Measurements from ENCODE around the gene STXBP4. TPM values are rescaled to one million over a fixed set of nuclear protein-coding genes. Genes with fewer than 3 reads are reported as not detected.

The STXBP4 gene
- total RNA-seq, 1 experiment from 2014 or later = 16.5 TPM

DNA sequence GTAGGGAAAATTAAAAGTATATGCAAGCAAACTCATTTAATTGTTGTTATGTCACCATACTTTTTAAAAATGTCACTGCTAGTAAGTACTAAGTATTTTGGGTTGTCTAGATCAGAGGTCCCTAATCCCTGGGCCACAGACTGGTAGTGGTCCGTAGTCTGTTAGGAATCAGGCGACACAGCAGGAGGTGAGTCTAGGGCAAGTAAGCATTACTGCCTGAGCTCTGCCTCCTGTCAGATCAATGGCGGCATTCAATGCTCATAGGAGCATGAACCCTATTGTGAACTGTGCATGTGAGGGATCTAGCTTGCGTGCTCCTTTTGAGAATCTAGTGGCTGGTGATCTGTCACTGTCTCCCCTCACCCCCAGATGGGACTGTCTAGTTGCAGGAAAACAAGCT, 21.6 kb downstream of the STXBP4 start:
- Histone ChIP-seq H2BK20ac (ENCODE audit: low read depth, low read length, poor library complexity, severe bottlenecking) (no peak overlapping the region), H3K27ac (ENCODE audit: insufficient read length, low read depth, low read length) (no peak overlapping the region), H3K14ac (ENCODE audit: insufficient read depth, low read length) (no peak overlapping the region), H3K9me3 (ENCODE audit: control insufficient read depth, low read depth, low read length) (no peaks in the 10 kb centered on the region), H4K8ac (replicated peaks; ENCODE audit: insufficient read length, low read depth, low read length) (no peak overlapping the region), H2AFZ (ENCODE audit: low read length) (no peak overlapping the region), H2BK5ac (ENCODE audit: insufficient read length, low read length) (no peak overlapping the region), H3K56ac (ENCODE audit: insufficient read length, low read depth, low read length) (no peak overlapping the region), H4K20me1 (ENCODE audit: control insufficient read depth, insufficient read depth, insufficient read length) (no peaks in the 10 kb centered on the region), H4K91ac (ENCODE audit: insufficient read length, low read depth, low read length) (no peak overlapping the region), H3K4me1 (ENCODE audit: insufficient read depth, low read length) (no peaks in the 10 kb centered on the region), H3K23me2 (ENCODE audit: insufficient read length, low read depth, low read length, poor library complexity, severe bottlenecking) (no peaks in the 10 kb centered on the region), H3K4me2 (ENCODE audit: insufficient read depth, insufficient read length, low read length) (no peak overlapping the region), H2BK12ac (ENCODE audit: insufficient read length, low read depth, low read length) (no peak overlapping the region), H2AK5ac (ENCODE audit: insufficient read length, low read length) (no peak overlapping the region), H3K23ac (ENCODE audit: insufficient read length, low read depth, low read length) (no peak overlapping the region), H2BK120ac (ENCODE audit: low read depth, low read length, poor library complexity, severe bottlenecking) (no peak overlapping the region), H3K9ac (ENCODE audit: extremely low read depth, insufficient read length, low read length) (no peak overlapping the region), H3K18ac (ENCODE audit: insufficient read length, low read depth, low read length) (no peak overlapping the region), H2BK15ac (ENCODE audit: low read depth, low read length) (no peak overlapping the region), H3K79me1 (ENCODE audit: insufficient read depth, low read depth, low read length, poor library complexity, severe bottlenecking) (no peaks in the 10 kb centered on the region), H3K27me3 (ENCODE audit: insufficient read depth, low read length) (no peaks in the 10 kb centered on the region), H4K5ac (ENCODE audit: insufficient read length, low read depth, low read length) (no peak overlapping the region), H3K4ac (ENCODE audit: low read depth, low read length) (no peak overlapping the region), H3T11ph (ENCODE audit: low read length) (no peak overlapping the region), H3K79me2 (ENCODE audit: insufficient read depth, low read length) (no peaks in the 10 kb centered on the region)
- H3K36me3 Mint-ChIP-seq (ENCODE audit: insufficient read depth in 1 of 3, low read depth in 3 of 3) = peaks cover 0 to 2% (median 0%) of the 10 kb centered on the region in 3 experiments; a peak in 2 of 7 replicates
- H3K4me1 Mint-ChIP-seq = no peaks in the 10 kb centered on the region
- no peaks in the 10 kb centered on the region for H3K9me3 Mint-ChIP-seq
- H3K27me3 Mint-ChIP-seq (ENCODE audit: low read depth) = no peaks in the 10 kb centered on the region
- peak overlapping the region in 1 of 3 experiments; percentile 48; a peak in 1 of 7 replicates for H3K27ac Mint-ChIP-seq
- TF ChIP-seq, protein P1, sequence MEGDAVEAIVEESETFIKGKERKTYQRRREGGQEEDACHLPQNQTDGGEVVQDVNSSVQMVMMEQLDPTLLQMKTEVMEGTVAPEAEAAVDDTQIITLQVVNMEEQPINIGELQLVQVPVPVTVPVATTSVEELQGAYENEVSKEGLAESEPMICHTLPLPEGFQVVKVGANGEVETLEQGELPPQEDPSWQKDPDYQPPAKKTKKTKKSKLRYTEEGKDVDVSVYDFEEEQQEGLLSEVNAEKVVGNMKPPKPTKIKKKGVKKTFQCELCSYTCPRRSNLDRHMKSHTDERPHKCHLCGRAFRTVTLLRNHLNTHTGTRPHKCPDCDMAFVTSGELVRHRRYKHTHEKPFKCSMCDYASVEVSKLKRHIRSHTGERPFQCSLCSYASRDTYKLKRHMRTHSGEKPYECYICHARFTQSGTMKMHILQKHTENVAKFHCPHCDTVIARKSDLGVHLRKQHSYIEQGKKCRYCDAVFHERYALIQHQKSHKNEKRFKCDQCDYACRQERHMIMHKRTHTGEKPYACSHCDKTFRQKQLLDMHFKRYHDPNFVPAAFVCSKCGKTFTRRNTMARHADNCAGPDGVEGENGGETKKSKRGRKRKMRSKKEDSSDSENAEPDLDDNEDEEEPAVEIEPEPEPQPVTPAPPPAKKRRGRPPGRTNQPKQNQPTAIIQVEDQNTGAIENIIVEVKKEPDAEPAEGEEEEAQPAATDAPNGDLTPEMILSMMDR (conservative IDR thresholded peaks at IDR 0.05) = no peak
- WGBS (ENCODE audit: extremely low coverage, insufficient read length, low lambda C conversion rate) = no CpG with 5 or more reads among the region's 4 CpGs
- DNase-seq = no peak
- H3K4me3 Mint-ChIP-seq = no peak overlapping the region

Measured in H9 (cell line).